ENCODE results near the gene ZNF546.

Gene ZNF546

DNA sequence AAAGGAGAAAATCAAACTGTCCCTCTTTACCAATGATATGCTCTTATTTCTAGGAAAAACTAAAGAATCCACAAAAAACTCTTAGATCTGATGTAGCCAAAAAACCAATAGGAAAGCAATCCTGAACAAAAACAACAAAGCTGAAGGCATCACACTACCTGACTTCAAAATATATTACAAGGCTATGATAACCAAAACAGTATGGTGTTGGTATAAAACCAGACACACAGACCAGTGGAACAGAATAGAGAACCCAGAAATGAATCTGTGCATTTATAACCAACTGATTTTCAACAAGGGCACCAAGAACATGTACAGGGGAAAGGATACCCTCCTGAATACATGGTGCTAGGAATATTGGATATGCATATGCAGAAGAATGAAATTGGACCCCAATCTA is 9.7 kb upstream of the ZNF546 start:
- no peak overlapping the region for H3K4me3 ChIP-seq (replicated peaks; ENCODE audit: low read depth, low read length)
- no peak for DNase-seq (ENCODE audit: extremely low read depth, low read depth)
- no peak for TF ChIP-seq CTCF (IDR thresholded peaks at IDR 0.05; ENCODE audit: low read depth, low read length, missing control alignments)

DNA sequence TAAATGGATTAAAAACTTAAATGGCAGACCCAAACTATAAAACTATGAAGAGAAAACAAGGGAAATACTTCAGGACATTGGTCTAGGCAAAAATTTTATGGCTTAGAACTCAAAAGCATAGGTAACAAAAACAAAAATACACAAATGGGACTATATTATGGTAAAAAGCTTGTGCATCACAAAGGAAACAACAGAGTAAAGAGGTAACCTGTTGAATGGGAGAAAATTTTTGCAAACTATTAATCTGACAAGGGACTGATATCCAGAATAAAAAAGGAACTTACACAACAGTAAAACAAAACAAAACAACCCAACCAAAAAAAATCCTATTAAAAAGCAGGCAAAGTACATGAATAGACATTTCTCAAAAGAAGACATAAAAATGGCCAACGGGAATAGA is 9.3 kb upstream of the ZNF546 start:
- TF ChIP-seq CTCF (IDR thresholded peaks at IDR 0.05; ENCODE audit: low read depth, low read length, missing control alignments) = no peak
- no peak overlapping the region for H3K4me3 ChIP-seq (replicated peaks; ENCODE audit: low read depth, low read length)
- no peak for DNase-seq (ENCODE audit: extremely low read depth, low read depth)

DNA sequence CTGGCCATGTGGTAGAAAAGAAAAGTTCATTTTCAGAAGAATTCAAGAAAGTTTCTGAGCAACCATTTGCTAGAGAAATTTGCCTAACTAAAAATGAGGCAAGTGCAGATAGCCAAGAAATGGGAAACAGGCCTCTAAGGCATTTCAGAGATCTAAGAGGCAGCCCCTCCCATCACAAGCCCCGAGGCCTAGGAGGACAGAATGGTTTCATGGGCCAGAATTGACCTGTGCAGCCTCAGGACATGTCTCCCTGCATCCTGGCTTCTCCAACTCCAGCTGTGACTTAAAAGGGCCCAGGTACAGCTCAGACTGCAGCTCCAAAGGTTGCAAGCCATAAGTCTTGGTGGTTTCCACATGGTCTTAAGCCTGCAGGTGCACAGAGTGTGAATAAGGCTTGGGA is 3.3 kb upstream of the ZNF546 start:
- DNase-seq (ENCODE audit: extremely low read depth, low read depth) = no peak
- no peak for TF ChIP-seq CTCF (IDR thresholded peaks at IDR 0.05; ENCODE audit: low read depth, low read length, missing control alignments)
- H3K4me3 ChIP-seq (replicated peaks; ENCODE audit: low read depth, low read length) = no peak overlapping the region

DNA sequence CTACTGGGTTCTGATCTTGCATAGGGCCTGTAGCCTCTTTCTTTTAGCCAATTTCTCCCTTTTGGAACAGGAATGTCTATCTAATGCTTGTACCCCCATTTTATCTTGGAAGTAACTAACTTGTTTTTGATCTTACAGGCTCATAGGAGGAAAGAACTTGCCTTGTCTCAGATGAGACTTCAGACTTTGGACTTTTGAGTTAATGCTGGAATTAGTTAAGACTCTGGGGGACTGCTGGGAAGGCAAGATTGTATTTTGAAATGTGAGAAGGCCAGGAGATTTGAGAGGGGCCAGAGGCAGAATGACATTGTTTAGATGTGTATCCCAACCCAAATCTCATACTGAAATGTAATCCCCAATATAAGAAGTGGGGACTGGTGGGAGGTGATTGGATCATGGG is 2.5 kb upstream of the ZNF546 start:
- H3K4me3 ChIP-seq (replicated peaks; ENCODE audit: low read depth, low read length) = no peak overlapping the region
- no peak for TF ChIP-seq CTCF (IDR thresholded peaks at IDR 0.05; ENCODE audit: low read depth, low read length, missing control alignments)
- no peak for DNase-seq (ENCODE audit: extremely low read depth, low read depth)

- DNase-seq (ENCODE audit: extremely low read depth, low read depth) = no peak
- H3K4me3 ChIP-seq (replicated peaks; ENCODE audit: low read depth, low read length) = peak overlapping the region; percentile 65
- no peak for TF ChIP-seq CTCF (IDR thresholded peaks at IDR 0.05; ENCODE audit: low read depth, low read length, missing control alignments)
Observed at GRCh38 chr19:39995794-39996193, 1.1 kb upstream of the ZNF546 start.

- DNase-seq (ENCODE audit: extremely low read depth, low read depth) = peak; percentile 5
- H3K4me3 ChIP-seq (replicated peaks; ENCODE audit: low read depth, low read length) = peak overlapping the region; percentile 65
- TF ChIP-seq CTCF (IDR thresholded peaks at IDR 0.05; ENCODE audit: low read depth, low read length, missing control alignments) = no peak
Observed at GRCh38 chr19:39996218-39996810, 546 bp upstream of the ZNF546 start.

- DNase-seq (ENCODE audit: extremely low read depth, low read depth) = no peak
- TF ChIP-seq CTCF (IDR thresholded peaks at IDR 0.05; ENCODE audit: low read depth, low read length, missing control alignments) = no peak
- peak overlapping the region; percentile 65 for H3K4me3 ChIP-seq (replicated peaks; ENCODE audit: low read depth, low read length)
Observed at GRCh38 chr19:39997638-39998216, 867 bp downstream of the ZNF546 start.
